ENCODE results near the gene TMTC1.

TMTC1 gene

GRCh38 chr12:29533815-29534489 is 249.8 kb downstream of the TMTC1 start:
- no peak for DNase-seq (ENCODE audit: low read depth)

GRCh38 chr12:29531471-29531870 is 252.3 kb downstream of the TMTC1 start:
- DNase-seq (ENCODE audit: low read depth): no peak

- no peak for DNase-seq (ENCODE audit: low read depth)
Observed at GRCh38 chr12:29530436-29530835, 253.3 kb downstream of the TMTC1 start.

GRCh38 chr12:29528161-29528560 is 255.6 kb downstream of the TMTC1 start:
- no peak for DNase-seq (ENCODE audit: low read depth)

- no peak for DNase-seq (ENCODE audit: low read depth)
Observed at GRCh38 chr12:29521951-29522350, 261.8 kb downstream of the TMTC1 start.

GRCh38 chr12:29519585-29520182 is 264.1 kb downstream of the TMTC1 start:
- no peak for DNase-seq (ENCODE audit: low read depth)

- DNase-seq (ENCODE audit: low read depth): no peak
Observed at GRCh38 chr12:29518407-29518806, 265.3 kb downstream of the TMTC1 start.

GRCh38 chr12:29517264-29517663 is 266.5 kb downstream of the TMTC1 start:
- DNase-seq (ENCODE audit: low read depth): no peak

GRCh38 chr12:29516431-29516875 is 267.3 kb downstream of the TMTC1 start:
- DNase-seq (ENCODE audit: low read depth): no peak

GRCh38 chr12:29510591-29511185 is 273.1 kb downstream of the TMTC1 start:
- DNase-seq (ENCODE audit: low read depth): no peak

- no peak for DNase-seq (ENCODE audit: low read depth)
Observed at GRCh38 chr12:29509503-29509902, 274.2 kb downstream of the TMTC1 start.

GRCh38 chr12:29508949-29509348 is 274.8 kb downstream of the TMTC1 start:
- DNase-seq (ENCODE audit: low read depth): no peak

GRCh38 chr12:29505122-29505521 is 278.6 kb downstream of the TMTC1 start:
- DNase-seq (ENCODE audit: low read depth): no peak

- DNase-seq (ENCODE audit: low read depth): no peak
Observed at GRCh38 chr12:29503283-29503682, 280.5 kb downstream of the TMTC1 start.

- no peak for DNase-seq (ENCODE audit: low read depth)
Observed at GRCh38 chr12:29499235-29499634, 284.5 kb downstream of the TMTC1 start.

GRCh38 chr12:29497588-29497987 is 286.2 kb downstream of the TMTC1 start, which contains the start of gene OVCH1:
Gene OVCH1, minus strand, starts transcription at chr12:29497686. Its CDS starts 0 bp downstream, at chr12:29497686.
- no peak for DNase-seq (ENCODE audit: low read depth)

GRCh38 chr12:29492891-29493290 is 290.9 kb downstream of the TMTC1 start:
- no peak for DNase-seq (ENCODE audit: low read depth)

GRCh38 chr12:29486972-29487371 is 296.8 kb downstream of the TMTC1 start:
- no peak for DNase-seq (ENCODE audit: low read depth)

- no peak for DNase-seq (ENCODE audit: low read depth)
Observed at GRCh38 chr12:29463198-29463597, 320.5 kb downstream of the TMTC1 start.

GRCh38 chr12:29460082-29460481 is 323.7 kb downstream of the TMTC1 start:
- no peak for DNase-seq (ENCODE audit: low read depth)

GRCh38 chr12:29455087-29455486 is 328.7 kb downstream of the TMTC1 start:
- DNase-seq (ENCODE audit: low read depth): no peak

- DNase-seq (ENCODE audit: low read depth): no peak
Observed at GRCh38 chr12:29451888-29452287, 331.9 kb downstream of the TMTC1 start.

Data from T-helper 22 cell (primary cell).